Spleen (tissue), 11 donors: Measurements from ENCODE around the gene ZNF644. TPM values are rescaled to one million over a fixed set of nuclear protein-coding genes. Genes with fewer than 3 reads are reported as not detected.

Source experiments
- DNase-seq: peaks from one replicate; pipeline ENCODE4 v3.0.0-alpha.2; 2020
- H3K27ac ChIP-seq, 8 donors: fragments of 200-600 bp; sonication (generic) in 7 of 8; 1 replicate in 4 of 8; 2 replicates in 4 of 8; pipeline versions ENCODE4 v1.5.0 to v1.8.0; 2016 to 2021; ENCODE audit warnings: inconsistent platforms in 4 of 8, mild to moderate bottlenecking in 4 of 8, moderate library complexity in 1 of 8
- H3K27me3 ChIP-seq, 7 donors: fragments of 200-600 bp; sonication (generic) in 6 of 7; replicated peaks in 1 of 7; 1 replicate in 4 of 7; 2 replicates in 3 of 7; pipeline versions ENCODE4 v1.5.0 to v1.8.0; 2016 to 2021; ENCODE audit warnings: inconsistent platforms in 3 of 7, mild to moderate bottlenecking in 1 of 7
- H3K36me3 ChIP-seq, 6 donors: fragments of 200-600 bp; sonication (generic) in 5 of 6; 1 replicate in 4 of 6; 2 replicates in 2 of 6; pipeline versions ENCODE4 v1.5.0 to v1.8.0; 2016 to 2021; ENCODE audit warnings: inconsistent platforms in 2 of 6
- H3K4me1 ChIP-seq, 6 donors: fragments of 200-600 bp; sonication (generic) in 5 of 6; 1 replicate in 3 of 6; 2 replicates in 3 of 6; pipeline versions ENCODE4 v1.5.0 to v1.8.0; 2016 to 2021; ENCODE audit warnings: inconsistent platforms in 3 of 6
- H3K4me3 ChIP-seq, 8 donors: fragments of 200-600 bp; sonication (generic) in 7 of 8; 1 replicate in 4 of 8; 2 replicates in 4 of 8; pipeline versions ENCODE4 v1.5.0 to v1.8.0; 2016 to 2021; ENCODE audit warnings: inconsistent platforms in 4 of 8, mild to moderate bottlenecking in 4 of 8, moderate library complexity in 2 of 8
- H3K9me3 ChIP-seq, 8 donors: fragments of 200-600 bp; sonication (generic) in 7 of 8; 1 replicate in 4 of 8; 2 replicates in 4 of 8; pipeline versions ENCODE4 v1.5.0 to v1.8.0; 2016 to 2021; ENCODE audit warnings: inconsistent platforms in 4 of 8
- POLR2A ChIP-seq, 3 donors: fragments of 450-650 bp; IDR thresholded peaks; one replicate each; pipeline ENCODE4 v1.5.1; 2017; ENCODE audit warnings: antibody characterized with exemption in 3 of 3, mild to moderate bottlenecking in 1 of 3
- POLR2AphosphoS5 ChIP-seq, 3 donors: sonication (generic); formaldehyde crosslinking; IDR thresholded peaks; one replicate each; pipeline ENCODE4 v1.5.1; 2017; ENCODE audit warnings: antibody characterized with exemption in 3 of 3
- WGBS, 5 donors: extraction: QIAGEN DNeasy Blood & Tissue Kit in 3 of 5; methylation state at CpG; one replicate each; pipeline versions ENCODE4 v1.1.5 to v1.1.7; 2013 to 2018; 5-methylcytosine and 5-hydroxymethylcytosine counted together
- intact Hi-C: fragments of 100-400 bp; cut with DNase I; formaldehyde crosslinking; loops from one replicate; pipeline ENCODE4 v1.15.0; 2023; ENCODE audit warnings: low total_unique reads
- polyA plus RNA-seq, 3 donors: library from polyadenylated mRNA; stranded (reverse); fragments of 200-250 nt; gene quantifications; one replicate each; pipeline ENCODE4 v1.2.1, GENCODE V29; 2013
- total RNA-seq, 7 donors: library from RNA; depleted of rRNA in 3 of 7; stranded (reverse); fragments of >200 nt in 3 of 7; fragmentation: NEBNext Ultra II Directional in 4 of 7; extraction: Animal tissue kit (Norgen Biotek cat#: 25700) in 4 of 7; gene quantifications; one replicate each; pipeline versions ENCODE4 v1.1.0 to v1.2.1, GENCODE V29; 2016 to 2021
- TF ChIP-seq, protein P1 (sequence below), 11 experiments: fragments of 200-600 bp in 7 of 11; fragments of 450-650 bp in 4 of 11; sonication (generic) in 4 of 11; IDR thresholded peaks in 8 of 11; conservative IDR thresholded peaks in 3 of 11; 1 replicate in 7 of 11; 2 replicates in 4 of 11; pipeline versions ENCODE4 v1.4.0 to v1.8.0; 2016 to 2021; ENCODE audit warnings: antibody characterized with exemption in 11 of 11, inconsistent platforms in 4 of 11, mild to moderate bottlenecking in 1 of 11
- donor health status: healthy with polysubstance abuse.
- donor health status: DM: no; HTN: no; CAD: no; lungs with moderate emphysema.
- donor health status: DM: no; HTN: no; CAD: no.
- donor health status: Bipolar disorder and iron deficiency.
- donor health status: healthy.
- donor health status: DM: no; HTN: no; CAD: no.
- donor health status: DM: yes; HTN: yes; CAD: no.

The ZNF644 gene
- total and polyA plus RNA-seq, 10 donors: 21.6 to 89.6 (median 70.5) TPM

DNA sequence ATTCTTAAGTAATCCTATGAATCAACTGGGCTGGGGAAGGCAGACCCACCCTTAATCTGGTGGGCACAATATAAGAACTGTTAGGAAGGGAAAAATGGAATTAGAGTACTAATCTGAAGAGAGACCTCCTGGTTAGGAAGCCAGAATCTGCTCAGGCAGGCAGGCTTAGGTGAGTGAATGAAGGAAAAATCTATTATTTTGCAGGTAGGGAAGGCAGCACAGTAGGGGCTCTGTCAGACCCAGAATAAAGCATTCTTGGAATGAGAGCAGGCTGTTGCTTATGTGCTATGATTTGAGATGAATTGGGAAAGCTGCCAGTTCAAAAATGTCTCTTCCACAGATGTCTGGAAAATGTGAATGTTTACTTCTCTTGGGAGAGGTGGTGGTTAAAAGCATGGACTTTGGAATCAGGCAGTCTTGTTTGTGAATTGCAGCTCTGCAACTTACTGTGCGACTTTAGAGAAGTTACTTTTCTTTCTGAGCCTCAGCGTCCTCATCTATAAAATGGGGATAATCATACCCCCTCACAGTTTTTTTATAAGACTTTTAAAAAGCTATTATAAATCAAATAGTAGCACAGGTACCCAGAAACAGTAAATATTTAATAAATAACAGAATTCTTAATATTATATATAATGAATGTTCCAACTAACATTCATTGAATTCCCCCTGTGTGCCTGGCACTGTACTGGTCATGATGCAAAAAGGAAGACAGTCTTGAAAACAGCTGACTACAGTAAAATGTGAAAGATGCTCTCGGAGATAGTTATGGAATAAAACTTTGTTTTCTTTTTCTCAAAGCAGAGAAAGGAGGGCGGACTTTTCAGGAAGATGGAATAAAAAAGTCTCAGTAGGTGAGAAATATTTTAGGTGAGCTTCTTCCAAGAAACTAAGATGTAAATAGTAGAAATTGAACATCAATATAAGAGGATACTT lies 15.3 kb upstream of the ZNF644 start:
- 82 to 90% (median 89%) methylated on average over 4 of the region's 4 CpGs for WGBS, 5 donors
- TF ChIP-seq POLR2AphosphoS5 (IDR thresholded peaks at IDR 0.05) (no peak), POLR2A (IDR thresholded peaks at IDR 0.05) (no peak)
- TF ChIP-seq, protein P1, sequence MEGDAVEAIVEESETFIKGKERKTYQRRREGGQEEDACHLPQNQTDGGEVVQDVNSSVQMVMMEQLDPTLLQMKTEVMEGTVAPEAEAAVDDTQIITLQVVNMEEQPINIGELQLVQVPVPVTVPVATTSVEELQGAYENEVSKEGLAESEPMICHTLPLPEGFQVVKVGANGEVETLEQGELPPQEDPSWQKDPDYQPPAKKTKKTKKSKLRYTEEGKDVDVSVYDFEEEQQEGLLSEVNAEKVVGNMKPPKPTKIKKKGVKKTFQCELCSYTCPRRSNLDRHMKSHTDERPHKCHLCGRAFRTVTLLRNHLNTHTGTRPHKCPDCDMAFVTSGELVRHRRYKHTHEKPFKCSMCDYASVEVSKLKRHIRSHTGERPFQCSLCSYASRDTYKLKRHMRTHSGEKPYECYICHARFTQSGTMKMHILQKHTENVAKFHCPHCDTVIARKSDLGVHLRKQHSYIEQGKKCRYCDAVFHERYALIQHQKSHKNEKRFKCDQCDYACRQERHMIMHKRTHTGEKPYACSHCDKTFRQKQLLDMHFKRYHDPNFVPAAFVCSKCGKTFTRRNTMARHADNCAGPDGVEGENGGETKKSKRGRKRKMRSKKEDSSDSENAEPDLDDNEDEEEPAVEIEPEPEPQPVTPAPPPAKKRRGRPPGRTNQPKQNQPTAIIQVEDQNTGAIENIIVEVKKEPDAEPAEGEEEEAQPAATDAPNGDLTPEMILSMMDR (IDR thresholded peaks at IDR 0.05 in 8 of 11, conservative IDR thresholded peaks at IDR 0.05 in 3 of 11): no peak
- no peaks in the 10 kb centered on the region for H3K4me1 ChIP-seq
- intact Hi-C loops: no loop called here
- H3K36me3 ChIP-seq: no peaks in the 10 kb centered on the region
- DNase-seq: no peak
- H3K4me3 ChIP-seq: no peak overlapping the region
- no peak overlapping the region for H3K27ac ChIP-seq
- peaks cover 0 to 6% (median 0%) of the 10 kb centered on the region in 7 donors for H3K27me3 ChIP-seq
- H3K9me3 ChIP-seq: peaks cover 0 to 18% (median 12%) of the 10 kb centered on the region in 8 donors

- Histone ChIP-seq H3K4me1 (no peaks in the 10 kb centered on the region), H3K36me3 (no peaks in the 10 kb centered on the region), H3K27ac (no peak overlapping the region), H3K9me3 (no peaks in the 10 kb centered on the region), H3K27me3 (peaks cover 0 to 17% (median 0%) of the 10 kb centered on the region in 7 donors), H3K4me3 (no peak overlapping the region)
- intact Hi-C loops: no loop called here
- TF ChIP-seq, protein P1 (IDR thresholded peaks at IDR 0.05 in 8 of 11, conservative IDR thresholded peaks at IDR 0.05 in 3 of 11): no peak
- TF ChIP-seq POLR2AphosphoS5 (IDR thresholded peaks at IDR 0.05) (no peak), POLR2A (IDR thresholded peaks at IDR 0.05) (no peak)
- DNase-seq: no peak
Observed at GRCh38 chr1:91032349-91032748, 10.5 kb upstream of the ZNF644 start.

GRCh38 chr1:91031081-91031480 lies 9.2 kb upstream of the ZNF644 start:
- TF ChIP-seq POLR2A (IDR thresholded peaks at IDR 0.05) (no peak), POLR2AphosphoS5 (IDR thresholded peaks at IDR 0.05) (no peak)
- TF ChIP-seq, protein P1 (IDR thresholded peaks at IDR 0.05 in 8 of 11, conservative IDR thresholded peaks at IDR 0.05 in 3 of 11): no peak
- intact Hi-C loops: no loop called here
- DNase-seq: no peak

DNA sequence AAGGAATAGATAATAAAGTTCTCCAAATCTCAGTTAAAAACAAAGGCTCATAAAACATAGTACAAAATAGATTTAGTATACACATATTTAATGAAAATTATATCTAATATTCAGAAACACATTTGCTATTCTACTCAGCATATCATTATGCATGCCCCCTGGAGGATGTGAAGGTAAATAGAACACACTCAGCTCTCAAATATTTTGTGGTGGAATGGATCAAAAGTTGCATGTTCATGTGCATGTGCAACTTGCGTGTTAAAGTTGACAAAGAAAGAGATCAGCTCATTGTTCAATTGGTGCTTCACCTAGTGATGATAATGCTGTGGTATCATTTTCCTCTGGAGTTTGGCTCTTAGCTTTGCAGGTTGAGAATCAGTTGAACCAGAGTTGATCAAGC lies 4.9 kb upstream of the ZNF644 start:
- Histone ChIP-seq H3K27ac (no peak overlapping the region), H3K4me1 (peaks cover 0 to 30% (median 22%) of the 10 kb centered on the region in 6 donors), H3K36me3 (no peaks in the 10 kb centered on the region), H3K9me3 (no peaks in the 10 kb centered on the region), H3K27me3 (peaks cover 0 to 10% (median 0%) of the 10 kb centered on the region in 7 donors), H3K4me3 (no peak overlapping the region)
- DNase-seq: no peak
- intact Hi-C loops: no loop called here
- 75 to 88% (median 82%) methylated on average over 1 of the region's 1 CpG for WGBS, 5 donors
- TF ChIP-seq, protein P1 (IDR thresholded peaks at IDR 0.05 in 8 of 11, conservative IDR thresholded peaks at IDR 0.05 in 3 of 11): peak in 2 of 11 experiments; percentile 8
- no peak for TF ChIP-seq POLR2A (IDR thresholded peaks at IDR 0.05)

More at GRCh38 chr1:91031081-91031480, 9.2 kb upstream of the ZNF644 start:
- 92 to 100% (median 96%) methylated on average over 1 of the region's 1 CpG for WGBS, 5 donors
- H3K27me3 ChIP-seq: peaks cover 0 to 17% (median 0%) of the 10 kb centered on the region in 7 donors
- no peaks in the 10 kb centered on the region for H3K9me3 ChIP-seq
- no peaks in the 10 kb centered on the region for H3K4me1 ChIP-seq
- no peaks in the 10 kb centered on the region for H3K36me3 ChIP-seq
- no peak overlapping the region for H3K4me3 ChIP-seq
- H3K27ac ChIP-seq: no peak overlapping the region
